Suppressor macrophage treated with lipopolysaccharide for 1 hour (primary cell): ENCODE data around the gene IL15.
A peak's percentile ranks its signal among the peaks of the same experiment; 100 is the strongest.
"Not testable (repeated sequence)": the region's sequence is repeated elsewhere in the genome, so short reads cannot be mapped to it uniquely, and the experiment has no call there.

Experiments
- DNase-seq, 3 donors: peaks; one replicate each; pipeline ENCODE4 v3.0.0-alpha.2; 2020 to 2022

IL15 gene

GRCh38 chr4:141636082-141636770, at the start of gene IL15:
TSS of gene IL15 (plus strand) at chr4:141636583. CDS start at chr4:141719465, 82,882 bp downstream.
- DNase-seq = peak; percentile 91 to 96 (median 95)

- DNase-seq = peak in 2 of 3 donors; percentile 25 to 27
Observed at GRCh38 chr4:141587897-141588296, 48.5 kb upstream of the IL15 start.

- DNase-seq = no peak
Observed at GRCh38 chr4:141595531-141595930, 40.9 kb upstream of the IL15 start.

- DNase-seq = peak; percentile 1 to 42 (median 31)
Observed at GRCh38 chr4:141599853-141600252, 36.5 kb upstream of the IL15 start.

- not testable (repeated sequence) for DNase-seq
Observed at GRCh38 chr4:141604683-141605082, 31.7 kb upstream of the IL15 start.

GRCh38 chr4:141605425-141605856, 30.9 kb upstream of the IL15 start:
- DNase-seq = no peak

GRCh38 chr4:141609243-141609642, 27.1 kb upstream of the IL15 start:
- DNase-seq = no peak

GRCh38 chr4:141610365-141610764, 26.0 kb upstream of the IL15 start:
- no peak for DNase-seq

- no peak for DNase-seq
Observed at GRCh38 chr4:141614878-141615586, 21.4 kb upstream of the IL15 start.

- DNase-seq = not testable (repeated sequence)
Observed at GRCh38 chr4:141615587-141615918, 20.8 kb upstream of the IL15 start.

- DNase-seq = no peak
Observed at GRCh38 chr4:141620715-141621114, 15.7 kb upstream of the IL15 start.

GRCh38 chr4:141625023-141625422, 11.4 kb upstream of the IL15 start:
- no peak for DNase-seq

- no peak for DNase-seq
Observed at GRCh38 chr4:141630854-141631253, 5.5 kb upstream of the IL15 start.

- peak; percentile 71 to 94 (median 85) for DNase-seq
Observed at GRCh38 chr4:141635736-141636081, 674 bp upstream of the IL15 start.

- DNase-seq = peak in 1 of 3 donors; percentile 78
Observed at GRCh38 chr4:141636771-141637460, 533 bp downstream of the IL15 start.

- peak; percentile 18 to 59 (median 39) for DNase-seq
Observed at GRCh38 chr4:141637565-141637964, 1.2 kb downstream of the IL15 start.

- DNase-seq = peak in 2 of 3 donors; percentile 52 to 69
Observed at GRCh38 chr4:141638230-141638629, 1.8 kb downstream of the IL15 start.

GRCh38 chr4:141640696-141641095, 4.3 kb downstream of the IL15 start:
- peak; percentile 65 to 87 (median 77) for DNase-seq

- peak; percentile 51 to 71 (median 52) for DNase-seq
Observed at GRCh38 chr4:141642063-141642462, 5.7 kb downstream of the IL15 start.

- peak; percentile 35 to 62 (median 54) for DNase-seq
Observed at GRCh38 chr4:141642711-141643110, 6.3 kb downstream of the IL15 start.

- peak; percentile 78 to 96 (median 88) for DNase-seq
Observed at GRCh38 chr4:141643557-141643956, 7.2 kb downstream of the IL15 start.

GRCh38 chr4:141645611-141646340, 9.4 kb downstream of the IL15 start:
- DNase-seq = peak; percentile 80 to 94 (median 82)

GRCh38 chr4:141646969-141647368, 10.6 kb downstream of the IL15 start:
- DNase-seq = no peak
